ENCODE results near the gene IRAK1. TPM values are rescaled to one million over a fixed set of nuclear protein-coding genes. Genes with fewer than 3 reads are reported as not detected.

IRAK1 gene
- total RNA-seq, 6 experiments from 2014 or later, result 103 to 133 (median 120) TPM

DNA sequence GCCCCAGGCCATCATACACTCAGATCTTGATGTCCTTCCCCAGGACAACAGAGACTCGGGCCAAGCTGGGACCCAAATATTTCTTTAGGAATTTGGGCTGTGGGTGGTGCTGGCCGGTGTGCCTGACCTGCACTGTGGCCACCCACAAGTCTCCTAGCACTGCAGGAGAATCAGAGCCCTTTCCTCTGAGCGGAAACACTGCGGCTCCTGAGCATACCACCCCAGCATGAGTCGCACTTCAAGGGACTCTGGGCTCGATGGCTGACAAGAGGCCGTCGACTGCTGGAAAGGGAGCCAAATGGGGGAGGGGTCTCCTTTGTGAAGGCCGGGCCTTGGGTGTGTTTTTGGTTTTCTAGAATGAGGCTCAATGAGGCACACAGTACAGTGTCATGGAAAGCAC, 13.0 kb upstream of the IRAK1 start:
- H3K9me3 Mint-ChIP-seq, result no peaks in the 10 kb centered on the region
- no peaks in the 10 kb centered on the region for H3K4me1 Mint-ChIP-seq (ENCODE audit: low read depth)
- H3K27me3 Mint-ChIP-seq (ENCODE audit: insufficient read depth), result peaks cover 4% of the 10 kb centered on the region; the same call in 1 of the 2 replicates
- no peak overlapping the region for H3K27ac Mint-ChIP-seq
- no peaks in the 10 kb centered on the region; the same call in 1 of the 2 replicates for H3K36me3 Mint-ChIP-seq (ENCODE audit: low read depth)
- TF ChIP-seq, protein P1, sequence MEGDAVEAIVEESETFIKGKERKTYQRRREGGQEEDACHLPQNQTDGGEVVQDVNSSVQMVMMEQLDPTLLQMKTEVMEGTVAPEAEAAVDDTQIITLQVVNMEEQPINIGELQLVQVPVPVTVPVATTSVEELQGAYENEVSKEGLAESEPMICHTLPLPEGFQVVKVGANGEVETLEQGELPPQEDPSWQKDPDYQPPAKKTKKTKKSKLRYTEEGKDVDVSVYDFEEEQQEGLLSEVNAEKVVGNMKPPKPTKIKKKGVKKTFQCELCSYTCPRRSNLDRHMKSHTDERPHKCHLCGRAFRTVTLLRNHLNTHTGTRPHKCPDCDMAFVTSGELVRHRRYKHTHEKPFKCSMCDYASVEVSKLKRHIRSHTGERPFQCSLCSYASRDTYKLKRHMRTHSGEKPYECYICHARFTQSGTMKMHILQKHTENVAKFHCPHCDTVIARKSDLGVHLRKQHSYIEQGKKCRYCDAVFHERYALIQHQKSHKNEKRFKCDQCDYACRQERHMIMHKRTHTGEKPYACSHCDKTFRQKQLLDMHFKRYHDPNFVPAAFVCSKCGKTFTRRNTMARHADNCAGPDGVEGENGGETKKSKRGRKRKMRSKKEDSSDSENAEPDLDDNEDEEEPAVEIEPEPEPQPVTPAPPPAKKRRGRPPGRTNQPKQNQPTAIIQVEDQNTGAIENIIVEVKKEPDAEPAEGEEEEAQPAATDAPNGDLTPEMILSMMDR (IDR thresholded peaks at IDR 0.05), result no peak
- H3K4me3 Mint-ChIP-seq, result no peak overlapping the region
- no peak for DNase-seq

GRCh38 chrX:154032160-154032559, 12.5 kb upstream of the IRAK1 start:
- H3K36me3 Mint-ChIP-seq (ENCODE audit: low read depth), result no peaks in the 10 kb centered on the region; the same call in 1 of the 2 replicates

DNA sequence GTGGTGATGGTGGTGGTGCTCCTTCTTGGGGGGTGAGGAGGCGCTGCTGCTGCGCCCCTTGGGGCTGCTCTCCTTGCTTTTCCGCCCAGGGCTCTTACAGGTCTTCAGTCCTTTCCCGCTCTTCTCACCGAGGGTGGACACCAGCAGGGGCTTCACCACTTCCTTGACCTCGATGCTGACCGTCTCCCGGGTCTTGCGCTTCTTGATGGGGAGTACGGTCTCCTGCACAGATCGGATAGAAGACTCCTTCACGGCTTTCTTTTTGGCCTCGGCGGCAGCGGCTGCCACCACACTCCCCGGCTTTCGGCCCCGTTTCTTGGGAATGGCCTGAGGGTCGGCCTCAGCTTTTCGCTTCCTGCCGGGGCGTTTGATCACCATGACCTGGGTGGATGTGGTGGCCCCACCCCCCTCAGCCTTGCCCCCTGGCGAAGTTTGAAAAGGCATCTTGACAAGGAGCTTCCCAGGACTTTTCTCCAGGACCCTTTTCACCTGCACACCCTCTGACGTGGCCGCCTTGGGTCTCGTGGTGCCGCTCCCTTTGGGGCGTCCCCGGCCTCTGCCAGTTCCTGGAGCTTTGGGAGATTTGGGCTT, 11.1 kb upstream of the IRAK1 start:
- Mint-ChIP-seq H3K4me1 (ENCODE audit: low read depth) (no peaks in the 10 kb centered on the region), H3K4me3 (no peak overlapping the region), H3K27me3 (ENCODE audit: insufficient read depth) (peaks cover 4% of the 10 kb centered on the region; the same call in 1 of the 2 replicates), H3K9me3 (no peaks in the 10 kb centered on the region), H3K27ac (no peak overlapping the region), H3K36me3 (ENCODE audit: low read depth) (no peaks in the 10 kb centered on the region; the same call in 1 of the 2 replicates)
- no peak for DNase-seq
- TF ChIP-seq, protein P1 (IDR thresholded peaks at IDR 0.05), result no peak

More at GRCh38 chrX:154032160-154032559, 12.5 kb upstream of the IRAK1 start:
- Mint-ChIP-seq H3K9me3 (no peaks in the 10 kb centered on the region), H3K4me1 (ENCODE audit: low read depth) (no peaks in the 10 kb centered on the region), H3K27me3 (ENCODE audit: insufficient read depth) (peaks cover 4% of the 10 kb centered on the region; the same call in 1 of the 2 replicates), H3K4me3 (no peak overlapping the region), H3K27ac (no peak overlapping the region)
- TF ChIP-seq, protein P1 (IDR thresholded peaks at IDR 0.05), result no peak
- no peak for DNase-seq

- no peaks in the 10 kb centered on the region for H3K4me1 Mint-ChIP-seq (ENCODE audit: low read depth)
- no peak overlapping the region for H3K27ac Mint-ChIP-seq
- no peaks in the 10 kb centered on the region for H3K9me3 Mint-ChIP-seq
- H3K4me3 Mint-ChIP-seq, result no peak overlapping the region
- peaks cover 4% of the 10 kb centered on the region for H3K27me3 Mint-ChIP-seq (ENCODE audit: insufficient read depth)
- H3K36me3 Mint-ChIP-seq (ENCODE audit: low read depth), result no peaks in the 10 kb centered on the region; the same call in 1 of the 2 replicates
- TF ChIP-seq, protein P1 (IDR thresholded peaks at IDR 0.05), result no peak
- DNase-seq, result no peak
These were observed 10.6 kb upstream of the IRAK1 start for GRCh38 chrX:154030266-154030665.

DNA sequence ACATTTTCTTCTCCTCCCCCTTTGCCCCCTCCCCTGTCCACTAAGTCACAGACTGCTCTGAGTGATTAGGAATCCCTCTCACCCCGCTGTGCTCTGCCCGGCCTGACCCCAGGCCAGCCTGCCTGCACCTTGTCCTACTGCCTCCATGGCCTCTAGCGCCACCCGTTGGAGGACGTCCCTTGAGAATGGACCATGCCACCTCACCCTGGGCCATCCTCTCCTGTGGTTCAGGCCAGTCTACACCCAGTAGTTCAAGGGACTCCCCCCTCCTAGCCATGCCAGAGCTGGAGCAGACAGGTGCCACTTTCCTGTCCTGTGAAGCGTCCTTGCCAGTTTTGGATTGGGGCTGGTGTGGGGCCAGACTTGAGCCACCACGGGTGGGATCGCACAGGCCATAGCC, 9.7 kb upstream of the IRAK1 start:
- no peak overlapping the region for H3K27ac Mint-ChIP-seq
- no peaks in the 10 kb centered on the region for H3K4me1 Mint-ChIP-seq (ENCODE audit: low read depth)
- H3K4me3 Mint-ChIP-seq, result no peak overlapping the region
- peaks cover 4% of the 10 kb centered on the region for H3K27me3 Mint-ChIP-seq (ENCODE audit: insufficient read depth)
- DNase-seq, result no peak
- TF ChIP-seq, protein P1 (IDR thresholded peaks at IDR 0.05), result no peak
- H3K36me3 Mint-ChIP-seq (ENCODE audit: low read depth), result no peaks in the 10 kb centered on the region; the same call in 1 of the 2 replicates
- no peaks in the 10 kb centered on the region for H3K9me3 Mint-ChIP-seq
